HepG2 (cell line): ENCODE data around the gene FILIP1.

Experiments
- SALL2 ChIP-seq: sonication (generic); formaldehyde crosslinking; IDR thresholded peaks from 2 replicates; pipeline ENCODE4 v1.8.1; 2023; ENCODE audit warnings: mild to moderate bottlenecking, missing genetic modification reagents, inconsistent platforms
- ZNF333 ChIP-seq: sonication (generic); formaldehyde crosslinking; IDR thresholded peaks from 2 replicates; pipeline ENCODE4 v1.4.0; 2020; ENCODE audit warnings: mild to moderate bottlenecking, missing genetic modification reagents, borderline replicate concordance
- TF ChIP-seq, protein P1 (sequence below), 2 experiments: sonication (generic) in 1 of 2; formaldehyde crosslinking in 1 of 2; IDR thresholded peaks; 2 replicates each; pipeline versions ENCODE4 v1.6.1 to v1.9.0; 2014 to 2022; ENCODE audit warnings: antibody characterized with exemption in 1 of 2, borderline replicate concordance in 1 of 2, inconsistent platforms in 1 of 2, low read depth in 1 of 2, missing genetic modification reagents in 1 of 2

DNA sequence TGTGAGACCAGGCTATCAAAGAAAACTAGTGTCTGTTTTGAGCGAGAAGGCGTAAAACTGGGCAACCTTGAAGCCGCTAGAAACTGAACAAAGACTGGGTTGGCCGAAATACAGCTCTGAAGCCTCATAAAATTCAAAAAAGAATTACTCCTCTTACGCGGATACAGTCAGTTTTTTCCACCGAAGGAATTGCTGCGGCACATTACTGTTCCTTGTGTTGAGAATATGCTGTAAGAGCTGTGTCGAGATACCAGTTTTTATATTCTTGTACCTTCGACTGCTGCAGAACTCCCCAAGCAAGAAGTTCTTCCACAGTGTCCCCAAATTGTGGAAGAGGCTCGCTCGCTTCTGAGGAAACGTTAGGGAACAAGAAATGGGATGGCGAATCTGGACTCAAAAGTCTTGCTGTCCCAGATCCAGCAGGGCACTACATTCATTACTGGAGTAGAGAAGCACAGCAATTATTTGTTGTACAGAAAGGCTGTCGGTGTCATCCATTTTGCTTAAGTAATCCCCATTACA lies 249.5 kb downstream of the FILIP1 start:
- TF ChIP-seq ZNF333 (no peak), SALL2 (CRISPR knock-in tag) (no peak)
- TF ChIP-seq, protein P1, sequence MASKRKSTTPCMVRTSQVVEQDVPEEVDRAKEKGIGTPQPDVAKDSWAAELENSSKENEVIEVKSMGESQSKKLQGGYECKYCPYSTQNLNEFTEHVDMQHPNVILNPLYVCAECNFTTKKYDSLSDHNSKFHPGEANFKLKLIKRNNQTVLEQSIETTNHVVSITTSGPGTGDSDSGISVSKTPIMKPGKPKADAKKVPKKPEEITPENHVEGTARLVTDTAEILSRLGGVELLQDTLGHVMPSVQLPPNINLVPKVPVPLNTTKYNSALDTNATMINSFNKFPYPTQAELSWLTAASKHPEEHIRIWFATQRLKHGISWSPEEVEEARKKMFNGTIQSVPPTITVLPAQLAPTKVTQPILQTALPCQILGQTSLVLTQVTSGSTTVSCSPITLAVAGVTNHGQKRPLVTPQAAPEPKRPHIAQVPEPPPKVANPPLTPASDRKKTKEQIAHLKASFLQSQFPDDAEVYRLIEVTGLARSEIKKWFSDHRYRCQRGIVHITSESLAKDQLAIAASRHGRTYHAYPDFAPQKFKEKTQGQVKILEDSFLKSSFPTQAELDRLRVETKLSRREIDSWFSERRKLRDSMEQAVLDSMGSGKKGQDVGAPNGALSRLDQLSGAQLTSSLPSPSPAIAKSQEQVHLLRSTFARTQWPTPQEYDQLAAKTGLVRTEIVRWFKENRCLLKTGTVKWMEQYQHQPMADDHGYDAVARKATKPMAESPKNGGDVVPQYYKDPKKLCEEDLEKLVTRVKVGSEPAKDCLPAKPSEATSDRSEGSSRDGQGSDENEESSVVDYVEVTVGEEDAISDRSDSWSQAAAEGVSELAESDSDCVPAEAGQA (IDR thresholded peaks at IDR 0.05; ENCODE audit: low read depth): no peak
- TF ChIP-seq, protein P1 (CRISPR knock-in tag; IDR thresholded peaks at IDR 0.05; ENCODE audit: borderline replicate concordance): no peak
